GM18951 (cell line): ENCODE data around the gene ALDH3A1.

Experiments used
- POLR2A ChIP-seq: IDR thresholded peaks from 4 replicates; pipeline ENCODE4 v1.6.1; 2011; ENCODE audit warnings: mild to moderate bottlenecking; ENCODE audit not compliant: insufficient read length, insufficient read depth; ENCODE audit errors: extremely low read depth
- in situ Hi-C: fragments of 300-500 bp; cut with MboI; formaldehyde crosslinking; loops from one replicate; pipeline ENCODE4 v1.12.0; 2022; ENCODE audit warnings: low sequenced_read_pairs, mixed read lengths, inconsistent platforms; ENCODE audit not compliant: unreplicated experiment

Gene ALDH3A1

GRCh38 chr17:19716108-19717030 is 31.7 kb downstream of the ALDH3A1 start, which contains the start of gene SLC47A2:
TSS of gene SLC47A2 (minus strand) at chr17:19716584. CDS start at chr17:19716555, 29 bp downstream.
- no peak for TF ChIP-seq POLR2A
- in situ Hi-C loops: no loop called here

GRCh38 chr17:19714542-19715411 is 33.3 kb downstream of the ALDH3A1 start:
- TF ChIP-seq POLR2A: no peak
- in situ Hi-C loops: no loop called here

- in situ Hi-C loops: no loop called here
- TF ChIP-seq POLR2A: no peak
Measured at GRCh38 chr17:19713901-19714361, 34.2 kb downstream of the ALDH3A1 start.

GRCh38 chr17:19713462-19713861 is 34.6 kb downstream of the ALDH3A1 start:
- no peak for TF ChIP-seq POLR2A
- in situ Hi-C loops: no loop called here

GRCh38 chr17:19712436-19713004 is 35.6 kb downstream of the ALDH3A1 start:
- TF ChIP-seq POLR2A: no peak
- in situ Hi-C loops: no loop called here

- TF ChIP-seq POLR2A: no peak
- in situ Hi-C loops: no loop called here
Measured at GRCh38 chr17:19709841-19710240, 38.3 kb downstream of the ALDH3A1 start.

GRCh38 chr17:19708431-19709175 is 39.5 kb downstream of the ALDH3A1 start:
- in situ Hi-C loops: no loop called here
- no peak for TF ChIP-seq POLR2A

GRCh38 chr17:19707728-19708221 is 40.3 kb downstream of the ALDH3A1 start:
- no peak for TF ChIP-seq POLR2A
- in situ Hi-C loops: no loop called here

GRCh38 chr17:19706791-19707727 is 41.0 kb downstream of the ALDH3A1 start:
- no peak for TF ChIP-seq POLR2A
- in situ Hi-C loops: no loop called here

- in situ Hi-C loops: no loop called here
- TF ChIP-seq POLR2A: no peak
Measured at GRCh38 chr17:19705771-19706770, 42.0 kb downstream of the ALDH3A1 start.

- in situ Hi-C loops: no loop called here
- TF ChIP-seq POLR2A: no peak
Measured at GRCh38 chr17:19705201-19705600, 42.9 kb downstream of the ALDH3A1 start.
